ENCODE results near the gene JMJD1C.
A peak's percentile ranks its signal among the peaks of the same experiment; 100 is the strongest.

JMJD1C gene

GRCh38 chr10:63434866-63435854, 30.6 kb downstream of the JMJD1C start:
- DNase-seq, result no peak

- DNase-seq, result no peak
Observed at GRCh38 chr10:63431962-63432797, 33.6 kb downstream of the JMJD1C start.

- DNase-seq, result peak; percentile 47
Observed at GRCh38 chr10:63430999-63431356, 34.8 kb downstream of the JMJD1C start.

- peak; percentile 67 for DNase-seq
Observed at GRCh38 chr10:63430091-63430998, 35.4 kb downstream of the JMJD1C start.

- no peak for DNase-seq
Observed at GRCh38 chr10:63429281-63429680, 36.5 kb downstream of the JMJD1C start.

- DNase-seq, result no peak
Observed at GRCh38 chr10:63427013-63427412, 38.8 kb downstream of the JMJD1C start.

- no peak for DNase-seq
Observed at GRCh38 chr10:63425512-63425911, 40.3 kb downstream of the JMJD1C start.

GRCh38 chr10:63424576-63424975, 41.2 kb downstream of the JMJD1C start:
- no peak for DNase-seq

GRCh38 chr10:63423494-63423893, 42.3 kb downstream of the JMJD1C start:
- DNase-seq, result no peak

- peak; percentile 92 for DNase-seq
Observed at GRCh38 chr10:63421591-63421990, 44.2 kb downstream of the JMJD1C start.

- no peak for DNase-seq
Observed at GRCh38 chr10:63416376-63416775, 49.4 kb downstream of the JMJD1C start.

- no peak for DNase-seq
Observed at GRCh38 chr10:63415640-63416244, 50.0 kb downstream of the JMJD1C start.

GRCh38 chr10:63414481-63415260, 51.1 kb downstream of the JMJD1C start:
- no peak for DNase-seq

- DNase-seq, result no peak
Observed at GRCh38 chr10:63413429-63413828, 52.3 kb downstream of the JMJD1C start.

GRCh38 chr10:63412304-63412703, 53.5 kb downstream of the JMJD1C start:
- DNase-seq, result no peak

- DNase-seq, result no peak
Observed at GRCh38 chr10:63410633-63411032, 55.1 kb downstream of the JMJD1C start.

- DNase-seq, result peak; percentile 33
Observed at GRCh38 chr10:63409465-63410027, 56.2 kb downstream of the JMJD1C start.

GRCh38 chr10:63407136-63407662, 58.6 kb downstream of the JMJD1C start:
- no peak for DNase-seq

GRCh38 chr10:63396133-63396761, 69.5 kb downstream of the JMJD1C start:
- DNase-seq, result no peak

- peak; percentile 2 for DNase-seq
Observed at GRCh38 chr10:63393050-63393449, 72.7 kb downstream of the JMJD1C start.

Measured in MV-4-11 (cell line).